Cardiac muscle cell (in vitro differentiated cells and primary cell): ENCODE data around the gene DPYD. TPM values are rescaled to one million over a fixed set of nuclear protein-coding genes. Genes with fewer than 3 reads are reported as not detected.
A peak's percentile ranks its signal among the peaks of the same experiment; 100 is the strongest.

Experiments
- DNase-seq, 2 donors: peaks; one replicate each; pipeline versions ENCODE4 v3.0.0 to v3.0.0-alpha.2; 2010 to 2017; ENCODE audit warnings: low read depth in 1 of 2, low spot score in 1 of 2
- H3K27ac ChIP-seq: fragments of 200-600 bp; sonication (generic); 2 replicates; pipeline ENCODE4 v1.5.1; 2016
- H3K27me3 ChIP-seq: fragments of 200-600 bp; sonication (generic); 2 replicates; pipeline ENCODE4 v1.6.0; 2016; ENCODE audit warnings: control low read depth
- H3K36me3 ChIP-seq: fragments of 200-600 bp; sonication (generic); 2 replicates; pipeline ENCODE4 v1.5.1; 2016; ENCODE audit warnings: control low read depth
- H3K4me1 ChIP-seq: fragments of 200-600 bp; sonication (generic); 2 replicates; pipeline ENCODE4 v1.8.1; 2017; ENCODE audit warnings: low read depth, mild to moderate bottlenecking, mixed run types
- H3K4me3 ChIP-seq: fragments of 200-600 bp; sonication (generic); 2 replicates; pipeline ENCODE4 v1.5.1; 2016; ENCODE audit warnings: mild to moderate bottlenecking
- H3K9me3 ChIP-seq: fragments of 200-600 bp; sonication (generic); 2 replicates; pipeline ENCODE4 v1.5.1; 2017; ENCODE audit warnings: low read depth, mild to moderate bottlenecking, control low read depth
- polyA plus RNA-seq: library from polyadenylated mRNA; unstranded; fragments of >200 nt; fragmentation: Nextera tagmentation; extraction: Ambion mirVana; gene quantifications from 2 replicates; pipeline ENCODE4 v1.2.1, GENCODE V29; 2016
- total RNA-seq: library from RNA; depleted of rRNA; stranded (reverse); fragments of >200 nt; gene quantifications from 2 replicates; pipeline ENCODE4 v1.2.3, GENCODE V29; 2016
- TF ChIP-seq, protein P1 (sequence below): IDR thresholded peaks from 2 replicates; pipeline ENCODE4 v1.5.1; 2012; ENCODE audit warnings: low read depth, mild to moderate bottlenecking, low read length

The DPYD gene
- total and polyA plus RNA-seq, 2 experiments from 2014 or later: 0.66 to 2.0 TPM

DNA sequence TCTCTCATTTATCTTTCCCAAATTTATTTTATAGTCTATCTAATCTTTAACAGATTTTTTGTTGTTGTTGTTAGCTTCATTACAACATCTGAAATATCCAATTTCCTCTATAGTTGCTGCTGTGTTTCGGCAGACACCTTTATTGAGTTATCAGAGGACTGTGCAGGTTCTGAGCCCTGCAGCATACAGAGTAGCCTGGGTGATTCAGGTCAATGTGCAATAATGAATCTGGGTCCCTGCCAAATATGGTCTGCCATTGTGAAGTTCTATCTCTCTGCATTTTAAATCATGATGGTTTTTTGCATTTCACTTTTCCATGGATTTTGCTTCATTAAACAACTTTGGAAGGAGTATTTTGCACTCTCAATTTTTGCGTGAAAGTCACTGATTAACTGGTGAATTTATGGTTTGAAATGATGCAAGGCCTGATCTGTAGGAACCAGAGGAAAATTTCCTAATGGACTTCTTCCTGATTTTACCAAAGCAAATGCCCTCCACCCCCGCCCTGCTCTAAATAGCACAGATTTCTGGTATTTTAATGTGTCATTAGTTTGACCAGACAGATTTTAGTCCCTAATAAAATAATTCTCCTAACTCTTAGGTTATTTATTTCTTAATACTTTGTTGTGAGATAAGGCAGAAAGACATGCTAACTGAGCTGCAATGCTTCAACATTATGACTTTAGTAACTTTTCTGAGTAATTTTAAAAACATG lies 797.0 kb downstream of the DPYD start:
- H3K4me3 ChIP-seq: no peak overlapping the region

DNA sequence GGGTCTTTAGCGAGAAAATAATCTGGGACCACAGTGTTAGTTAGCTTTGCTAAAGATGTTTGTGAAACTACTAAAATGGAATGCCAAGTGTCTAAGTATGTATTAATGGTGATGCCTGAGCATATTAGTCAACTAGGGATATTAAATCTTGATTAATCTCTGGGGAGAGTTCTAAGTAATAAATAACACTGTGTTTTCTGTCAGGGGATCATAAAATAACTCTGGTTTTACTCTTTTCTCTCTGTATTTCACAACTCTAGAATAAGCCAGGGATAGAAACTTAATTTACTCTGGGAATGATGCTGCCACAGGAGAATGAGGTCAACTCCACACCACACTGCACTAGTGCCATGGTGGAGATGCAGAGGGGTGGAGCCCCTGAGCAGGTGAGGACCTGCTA lies 800.0 kb downstream of the DPYD start:
- TF ChIP-seq, protein P1, sequence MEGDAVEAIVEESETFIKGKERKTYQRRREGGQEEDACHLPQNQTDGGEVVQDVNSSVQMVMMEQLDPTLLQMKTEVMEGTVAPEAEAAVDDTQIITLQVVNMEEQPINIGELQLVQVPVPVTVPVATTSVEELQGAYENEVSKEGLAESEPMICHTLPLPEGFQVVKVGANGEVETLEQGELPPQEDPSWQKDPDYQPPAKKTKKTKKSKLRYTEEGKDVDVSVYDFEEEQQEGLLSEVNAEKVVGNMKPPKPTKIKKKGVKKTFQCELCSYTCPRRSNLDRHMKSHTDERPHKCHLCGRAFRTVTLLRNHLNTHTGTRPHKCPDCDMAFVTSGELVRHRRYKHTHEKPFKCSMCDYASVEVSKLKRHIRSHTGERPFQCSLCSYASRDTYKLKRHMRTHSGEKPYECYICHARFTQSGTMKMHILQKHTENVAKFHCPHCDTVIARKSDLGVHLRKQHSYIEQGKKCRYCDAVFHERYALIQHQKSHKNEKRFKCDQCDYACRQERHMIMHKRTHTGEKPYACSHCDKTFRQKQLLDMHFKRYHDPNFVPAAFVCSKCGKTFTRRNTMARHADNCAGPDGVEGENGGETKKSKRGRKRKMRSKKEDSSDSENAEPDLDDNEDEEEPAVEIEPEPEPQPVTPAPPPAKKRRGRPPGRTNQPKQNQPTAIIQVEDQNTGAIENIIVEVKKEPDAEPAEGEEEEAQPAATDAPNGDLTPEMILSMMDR: no peak

More for the DNA sequence above, 797.0 kb downstream of the DPYD start:
- TF ChIP-seq, protein P1: no peak
- DNase-seq: peak in 1 of 2 donors; percentile 13
- no peaks in the 10 kb centered on the region for H3K36me3 ChIP-seq
- H3K9me3 ChIP-seq: no peaks in the 10 kb centered on the region
- no peak overlapping the region for H3K27ac ChIP-seq
- no peaks in the 10 kb centered on the region for H3K4me1 ChIP-seq
- H3K27me3 ChIP-seq: no peaks in the 10 kb centered on the region

DNA sequence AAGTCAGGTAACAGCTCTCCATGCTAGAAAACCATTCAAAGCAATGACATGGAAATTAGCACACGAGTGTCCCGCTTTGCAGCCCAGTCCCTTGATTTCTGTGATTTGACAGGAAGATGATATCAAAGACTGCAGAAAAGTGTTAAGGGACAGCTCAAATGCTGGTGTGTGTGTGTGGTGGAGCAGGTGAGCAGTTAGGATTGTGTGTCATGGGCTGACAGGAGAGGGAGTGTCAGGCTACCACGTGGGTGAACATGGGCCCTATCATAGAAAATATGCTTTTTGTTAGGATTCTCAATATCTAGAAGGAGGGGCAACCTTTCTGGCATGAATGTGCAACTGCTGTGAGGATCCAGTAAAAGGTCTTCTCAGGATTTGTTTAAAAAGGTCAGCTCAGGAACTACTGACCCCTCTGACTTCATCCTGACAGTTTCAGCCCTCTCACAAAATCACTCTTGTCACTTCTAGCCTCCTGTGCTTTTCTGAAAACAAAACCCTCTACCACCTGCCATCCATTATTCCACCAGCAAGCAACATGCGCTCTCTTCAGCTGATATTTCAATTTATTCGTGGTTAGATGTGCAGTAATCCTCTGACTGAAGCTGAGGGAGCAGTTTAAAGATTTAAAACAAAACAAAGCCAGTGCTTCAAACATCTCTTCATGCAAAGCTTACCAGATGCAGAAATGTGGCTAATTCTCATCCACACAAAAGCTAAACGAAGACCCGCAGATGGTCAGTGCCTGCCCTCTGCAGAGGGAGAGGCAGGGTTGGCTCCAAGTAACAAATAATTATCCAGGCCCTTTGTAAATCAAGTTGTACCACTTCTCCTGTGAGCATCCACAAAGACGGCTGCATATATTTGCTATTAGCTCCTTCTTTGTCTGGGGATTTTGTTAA lies 801.3 kb downstream of the DPYD start:
- Histone ChIP-seq H3K27me3 (no peaks in the 10 kb centered on the region), H3K36me3 (no peaks in the 10 kb centered on the region), H3K9me3 (no peaks in the 10 kb centered on the region), H3K4me1 (no peaks in the 10 kb centered on the region), H3K4me3 (no peak overlapping the region), H3K27ac (no peak overlapping the region)
- DNase-seq: no peak
- TF ChIP-seq, protein P1: no peak

More for the DNA sequence above, 800.0 kb downstream of the DPYD start:
- H3K9me3 ChIP-seq: no peaks in the 10 kb centered on the region
- H3K4me1 ChIP-seq: no peaks in the 10 kb centered on the region
- H3K36me3 ChIP-seq: no peaks in the 10 kb centered on the region
- no peak overlapping the region for H3K4me3 ChIP-seq
- H3K27ac ChIP-seq: no peak overlapping the region
- no peak for DNase-seq
- no peaks in the 10 kb centered on the region for H3K27me3 ChIP-seq

DNA sequence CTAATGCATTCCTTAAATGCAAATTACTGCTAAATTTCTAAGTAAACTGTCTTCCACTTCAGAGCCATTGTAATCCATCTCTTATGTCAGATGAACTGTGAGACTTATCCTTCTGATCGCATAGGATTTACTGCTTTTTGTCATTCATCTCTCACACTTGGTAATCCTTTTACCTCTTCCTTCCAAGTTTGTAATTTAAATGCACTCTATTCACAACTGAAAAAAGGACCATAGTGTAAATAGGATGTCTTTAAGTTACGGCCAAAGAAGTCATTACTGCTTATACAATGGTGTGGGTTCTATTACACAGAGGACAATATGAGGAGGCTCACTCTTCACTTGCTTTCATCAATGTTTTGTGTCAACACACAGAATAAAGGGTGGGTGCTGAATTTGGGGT lies 806.0 kb downstream of the DPYD start:
- H3K4me1 ChIP-seq: no peaks in the 10 kb centered on the region
- DNase-seq: no peak
- TF ChIP-seq, protein P1: no peak

DNA sequence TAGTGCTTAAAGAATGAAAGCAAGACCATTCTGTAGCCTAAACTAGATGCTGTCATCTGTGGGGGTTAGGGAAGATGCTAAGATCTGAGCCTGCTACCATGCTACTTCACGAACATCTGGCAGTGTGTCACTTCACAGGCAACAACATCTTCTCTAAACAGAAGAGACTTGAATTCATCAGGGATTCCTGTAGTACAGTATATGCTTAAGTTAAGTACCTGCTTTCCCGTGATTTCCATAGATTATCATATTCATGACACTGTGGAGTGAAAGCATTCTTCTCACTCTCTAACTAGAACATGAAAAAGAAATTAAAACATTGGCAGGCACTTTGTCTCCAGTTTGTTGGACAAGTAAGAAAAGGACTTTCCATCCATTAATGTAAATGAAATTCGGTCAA lies 808.4 kb downstream of the DPYD start:
- DNase-seq: no peak
- H3K27ac ChIP-seq: no peak overlapping the region
- H3K9me3 ChIP-seq: no peaks in the 10 kb centered on the region
- no peaks in the 10 kb centered on the region for H3K4me1 ChIP-seq
- H3K4me3 ChIP-seq: no peak overlapping the region
- H3K27me3 ChIP-seq: no peaks in the 10 kb centered on the region
- TF ChIP-seq, protein P1: no peak
- H3K36me3 ChIP-seq: no peaks in the 10 kb centered on the region

More for the DNA sequence above, 806.0 kb downstream of the DPYD start:
- Histone ChIP-seq H3K9me3 (no peaks in the 10 kb centered on the region), H3K27ac (no peak overlapping the region), H3K36me3 (no peaks in the 10 kb centered on the region), H3K4me3 (no peak overlapping the region), H3K27me3 (no peaks in the 10 kb centered on the region)
